CD14-positive monocyte (primary cell): ENCODE results near the gene MEGF9. TPM values are rescaled to one million over a fixed set of nuclear protein-coding genes. Genes with fewer than 3 reads are reported as not detected.

Source experiments
- DNase-seq, 3 donors: peaks; one replicate each; pipeline ENCODE4 v3.0.0-alpha.2; 2011 to 2022
- H2AFZ ChIP-seq: 2 replicates; pipeline ENCODE4 v1.6.0; 2012; ENCODE audit warnings: mild to moderate bottlenecking, low read depth, low read length, inconsistent platforms; ENCODE audit not compliant: insufficient read depth, poor library complexity, severe bottlenecking
- H3K27ac ChIP-seq, 2 donors: 1 replicate in 1 of 2; 2 replicates in 1 of 2; pipeline ENCODE4 v1.5.1; 2012 to 2013; ENCODE audit warnings: low read length in 2 of 2, control low read depth in 1 of 2, inconsistent platforms in 1 of 2, low read depth in 1 of 2, mild to moderate bottlenecking in 1 of 2
- H3K27me3 ChIP-seq, 2 donors: one replicate each; pipeline versions ENCODE4 v1.6.0 to v1.6.1; 2011 to 2013; ENCODE audit warnings: low read length in 2 of 2; ENCODE audit not compliant: control insufficient read depth in 2 of 2, insufficient read depth in 2 of 2
- H3K36me3 ChIP-seq, 2 donors: replicated peaks in 1 of 2; 1 replicate in 1 of 2; 2 replicates in 1 of 2; pipeline versions ENCODE4 v1.5.1 to v1.6.1; 2012 to 2013; ENCODE audit warnings: low read length in 2 of 2, control low read depth in 1 of 2, inconsistent platforms in 1 of 2, mild to moderate bottlenecking in 1 of 2; ENCODE audit not compliant: insufficient read depth in 2 of 2, control insufficient read depth in 1 of 2
- H3K4me1 ChIP-seq, 2 donors: 1 replicate in 1 of 2; 2 replicates in 1 of 2; pipeline versions ENCODE4 v1.5.1 to v1.6.1; 2012 to 2013; ENCODE audit warnings: low read length in 2 of 2, control low read depth in 1 of 2, inconsistent platforms in 1 of 2, mild to moderate bottlenecking in 1 of 2, moderate library complexity in 1 of 2; ENCODE audit not compliant: insufficient read depth in 2 of 2, control insufficient read depth in 1 of 2
- H3K4me2 ChIP-seq: replicated peaks from 2 replicates; pipeline ENCODE3; 2012; ENCODE audit warnings: low read length, moderate library complexity, mild to moderate bottlenecking; ENCODE audit not compliant: poor library complexity, severe bottlenecking; ENCODE audit errors: extremely low read depth
- H3K4me3 ChIP-seq, 3 experiments: fragments of 200-600 bp in 1 of 3; sonication (generic) in 1 of 3; replicated peaks in 1 of 3; 1 replicate in 2 of 3; 2 replicates in 1 of 3; pipeline ENCODE4 v1.5.1; 2011 to 2013; ENCODE audit warnings: low read length in 3 of 3, mild to moderate bottlenecking in 3 of 3, control low read depth in 2 of 3, low read depth in 2 of 3, inconsistent platforms in 1 of 3, moderate library complexity in 1 of 3
- H3K79me2 ChIP-seq: 2 replicates; pipeline ENCODE4 v1.6.0; 2012; ENCODE audit warnings: mild to moderate bottlenecking, control low read depth, inconsistent platforms, low read length, moderate library complexity; ENCODE audit not compliant: insufficient read depth
- H3K9ac ChIP-seq: 2 replicates; pipeline ENCODE4 v1.6.0; 2017; ENCODE audit warnings: low read length, mild to moderate bottlenecking; ENCODE audit not compliant: insufficient read depth, poor library complexity, severe bottlenecking
- H3K9me3 ChIP-seq, 2 donors: replicated peaks in 1 of 2; 1 replicate in 1 of 2; 2 replicates in 1 of 2; pipeline versions ENCODE4 v1.5.1 to v1.6.1; 2012 to 2013; ENCODE audit warnings: low read length in 2 of 2, control low read depth in 1 of 2; ENCODE audit not compliant: control insufficient read depth in 1 of 2, insufficient read depth in 1 of 2
- H4K20me1 ChIP-seq: 2 replicates; pipeline ENCODE4 v1.6.0; 2012; ENCODE audit warnings: mild to moderate bottlenecking, low read length, control low read depth, moderate library complexity; ENCODE audit not compliant: insufficient read depth
- H3K27ac Mint-ChIP-seq, 7 donors: one replicate each; pipeline ENCODE4 v1.8.0; 2020; ENCODE audit warnings: mild to moderate bottlenecking in 7 of 7, mixed read lengths in 7 of 7, moderate library complexity in 6 of 7, inconsistent platforms in 2 of 7
- H3K27me3 Mint-ChIP-seq, 3 donors: one replicate each; pipeline ENCODE4 v1.8.0; 2021 to 2022; ENCODE audit warnings: low read depth in 3 of 3, mild to moderate bottlenecking in 3 of 3, mixed read lengths in 3 of 3, moderate library complexity in 3 of 3, inconsistent platforms in 1 of 3
- H3K36me3 Mint-ChIP-seq, 2 donors: one replicate each; pipeline ENCODE4 v1.8.0; 2020; ENCODE audit warnings: mixed read lengths in 2 of 2, inconsistent platforms in 1 of 2, mild to moderate bottlenecking in 1 of 2
- H3K4me1 Mint-ChIP-seq: one replicate; pipeline ENCODE4 v1.8.0; 2020; ENCODE audit warnings: mild to moderate bottlenecking, mixed read lengths
- H3K4me3 Mint-ChIP-seq, 2 donors: one replicate each; pipeline ENCODE4 v1.8.0; 2020; ENCODE audit warnings: mild to moderate bottlenecking in 2 of 2, mixed read lengths in 2 of 2, moderate library complexity in 1 of 2
- H3K9me3 Mint-ChIP-seq, 7 donors: one replicate each; pipeline ENCODE4 v1.8.0; 2020 to 2022; ENCODE audit warnings: mixed read lengths in 7 of 7, mild to moderate bottlenecking in 6 of 7, moderate library complexity in 6 of 7, inconsistent platforms in 2 of 7
- CTCF ChIP-seq: fragments of 200-600 bp; IDR thresholded peaks from one replicate; pipeline ENCODE4 v1.8.0; 2022; ENCODE audit warnings: antibody characterized with exemption, mild to moderate bottlenecking
- WGBS: methylation state at CpG from one replicate; pipeline ENCODE4 v1.1.5; 2013; ENCODE audit warnings: missing lambda C conversion rate; ENCODE audit not compliant: insufficient coverage; 5-methylcytosine and 5-hydroxymethylcytosine counted together
- intact Hi-C, 2 donors: fragments of 100-400 bp; cut with micrococcal nuclease; formaldehyde crosslinking; loops; one replicate each; pipeline versions ENCODE4 v1.15.0 to v1.15.1; 2023
- polyA plus RNA-seq, 3 donors: library from polyadenylated mRNA; depleted of rRNA in 1 of 3; unstranded in 2 of 3; stranded (reverse) in 1 of 3; fragments of 300-500 nt in 2 of 3; fragments of >200 nt in 1 of 3; fragmentation: Illumina TruSeq in 2 of 3; gene quantifications; 1 replicate in 2 of 3; 2 replicates in 1 of 3; pipeline ENCODE4 v1.2.3, GENCODE V29; 2012 to 2021

The MEGF9 gene
- polyA plus RNA-seq, 3 donors: 45.0 to 92.8 (median 89.7) TPM

- H3K27ac Mint-ChIP-seq: peak overlapping the region in 5 of 7 donors; percentile 50 to 83 (median 79)
- no peak for TF ChIP-seq CTCF
These were observed 85.9 kb downstream of the MEGF9 start for GRCh38 chr9:120628207-120628924.

GRCh38 chr9:120627073-120627472 lies 87.2 kb downstream of the MEGF9 start:
- H3K4me1 Mint-ChIP-seq: peaks cover 42% of the 10 kb centered on the region
- H3K4me2 ChIP-seq: no peak overlapping the region
- H2AFZ ChIP-seq: no peak overlapping the region
- no peak for TF ChIP-seq CTCF
- H3K4me1 ChIP-seq: peaks cover 10 to 25% of the 10 kb centered on the region in 2 donors
- H3K4me3 Mint-ChIP-seq: no peak overlapping the region
- no peak overlapping the region for H3K9ac ChIP-seq
- no peak for DNase-seq
- H3K79me2 ChIP-seq: peaks cover 99% of the 10 kb centered on the region
- intact Hi-C loops: no loop called here
- WGBS: no CpG with 5 or more reads among the region's 2 CpGs
- H3K27ac ChIP-seq: peak overlapping the region in 1 of 2 donors; percentile 20
- H3K4me3 ChIP-seq: no peak overlapping the region
- H3K27me3 ChIP-seq: no peaks in the 10 kb centered on the region
- peaks cover 21 to 62% of the 10 kb centered on the region in 2 donors for H3K36me3 ChIP-seq
- H3K9me3 Mint-ChIP-seq: peaks cover 0 to 2% (median 0%) of the 10 kb centered on the region in 7 donors
- H3K27me3 Mint-ChIP-seq: peaks cover 0 to 4% (median 0%) of the 10 kb centered on the region in 3 donors
- H3K9me3 ChIP-seq: no peaks in the 10 kb centered on the region
- H3K36me3 Mint-ChIP-seq: peaks cover 19 to 54% of the 10 kb centered on the region in 2 donors
- peaks cover 100% of the 10 kb centered on the region for H4K20me1 ChIP-seq
- H3K27ac Mint-ChIP-seq: peak overlapping the region in 3 of 7 donors; percentile 56 to 73 (median 61)

More at GRCh38 chr9:120628207-120628924, 85.9 kb downstream of the MEGF9 start:
- peak overlapping the region in 1 of 2 donors; percentile 56 for H3K27ac ChIP-seq
- no peak for DNase-seq
- H3K9me3 ChIP-seq: no peaks in the 10 kb centered on the region
- H3K9ac ChIP-seq: no peak overlapping the region
- H3K79me2 ChIP-seq: peaks cover 99% of the 10 kb centered on the region
- H3K4me3 ChIP-seq: no peak overlapping the region
- Mint-ChIP-seq H3K4me1 (peaks cover 52% of the 10 kb centered on the region), H3K4me3 (no peak overlapping the region), H3K27me3 (peaks cover 0 to 4% (median 0%) of the 10 kb centered on the region in 3 donors), H3K36me3 (peaks cover 10 to 53% of the 10 kb centered on the region in 2 donors), H3K9me3 (peaks cover 0 to 2% (median 0%) of the 10 kb centered on the region in 7 donors)
- no peaks in the 10 kb centered on the region for H3K27me3 ChIP-seq
- peaks cover 10 to 25% of the 10 kb centered on the region in 2 donors for H3K4me1 ChIP-seq
- peaks cover 100% of the 10 kb centered on the region for H4K20me1 ChIP-seq
- no peak overlapping the region for H3K4me2 ChIP-seq
- intact Hi-C loops: no loop called here
- no peak overlapping the region for H2AFZ ChIP-seq
- WGBS: no CpG with 5 or more reads among the region's 4 CpGs
- H3K36me3 ChIP-seq: peaks cover 9 to 49% of the 10 kb centered on the region in 2 donors
